Endothelial cell of umbilical vein (primary cell): ENCODE data around the gene ARID3B.

Experiments
- CTCF ChIP-seq, 2 donors: IDR thresholded peaks; 1 replicate in 1 of 2; 2 replicates in 1 of 2; pipeline ENCODE4 v1.5.1; 2011; ENCODE audit warnings: low read length in 2 of 2, mild to moderate bottlenecking in 2 of 2, moderate library complexity in 2 of 2, control low read depth in 1 of 2, inconsistent platforms in 1 of 2, low read depth in 1 of 2; ENCODE audit not compliant: insufficient read depth in 1 of 2; ENCODE audit errors: extremely low read depth in 1 of 2
- EZH2 ChIP-seq: IDR thresholded peaks from 2 replicates; pipeline ENCODE4 v1.6.1; 2012; ENCODE audit warnings: borderline replicate concordance, low read depth, mild to moderate bottlenecking, moderate library complexity, low read length, inconsistent platforms; ENCODE audit not compliant: severe bottlenecking
- FOS ChIP-seq: IDR thresholded peaks from 2 replicates; pipeline ENCODE4 v1.6.1; 2011; ENCODE audit warnings: mild to moderate bottlenecking, low read length, moderate library complexity, borderline replicate concordance; ENCODE audit not compliant: insufficient read depth
- GATA2 ChIP-seq: IDR thresholded peaks from 2 replicates; pipeline ENCODE4 v1.7.0; 2011; ENCODE audit warnings: low read depth, mild to moderate bottlenecking, moderate library complexity, mixed read lengths, low read length; ENCODE audit not compliant: insufficient read length, insufficient read depth
- JUN ChIP-seq: IDR thresholded peaks from 2 replicates; pipeline ENCODE4 v1.6.1; 2011; ENCODE audit warnings: borderline replicate concordance, low read depth; ENCODE audit not compliant: insufficient read length, insufficient read depth
- MYC ChIP-seq: IDR thresholded peaks from one replicate; pipeline ENCODE4 v1.6.1; 2011; ENCODE audit warnings: mild to moderate bottlenecking, low read depth, low read length
- POLR2A ChIP-seq: IDR thresholded peaks from 2 replicates; pipeline ENCODE4 v1.6.1; 2012; ENCODE audit warnings: low read depth, mild to moderate bottlenecking, control low read depth, low read length
- POLR2AphosphoS5 ChIP-seq: IDR thresholded peaks from 2 replicates; pipeline ENCODE4 v1.6.1; 2012; ENCODE audit warnings: low read depth, mild to moderate bottlenecking, control low read depth, low read length, moderate library complexity; ENCODE audit not compliant: insufficient read depth

GRCh38 chr15:74615508-74616365 lies 74.7 kb downstream of the ARID3B start, which contains the start of gene CLK3:
- TF ChIP-seq CTCF (IDR thresholded peaks at IDR 0.05; ENCODE audit: extremely low read depth in 1 of 2, insufficient read depth in 1 of 2, low read depth in 1 of 2, low read length in 2 of 2) (no peak), FOS (no peak), GATA2 (no peak), POLR2A (peak; percentile 77), JUN (no peak), EZH2 (no peak), POLR2AphosphoS5 (peak; percentile 90), MYC (no peak)
